Osteocyte (in vitro differentiated cells): ENCODE results near the gene DNAH1. TPM values are rescaled to one million over a fixed set of nuclear protein-coding genes. Genes with fewer than 3 reads are reported as not detected.

Source experiments
- DNase-seq: peaks from one replicate; pipeline ENCODE4 v3.0.0; 2021; ENCODE audit warnings: mixed read lengths; ENCODE audit not compliant: unreplicated experiment; ENCODE audit errors: extremely low spot score
- H3K27ac Mint-ChIP-seq: one replicate; pipeline ENCODE4 v1.8.0; 2021; ENCODE audit warnings: mild to moderate bottlenecking, mixed read lengths; ENCODE audit not compliant: unreplicated experiment
- H3K27me3 Mint-ChIP-seq: one replicate; pipeline ENCODE4 v1.8.0; 2021; ENCODE audit warnings: mixed read lengths; ENCODE audit not compliant: unreplicated experiment
- H3K36me3 Mint-ChIP-seq: one replicate; pipeline ENCODE4 v1.8.0; 2021; ENCODE audit warnings: mixed read lengths; ENCODE audit not compliant: unreplicated experiment
- H3K4me1 Mint-ChIP-seq: one replicate; pipeline ENCODE4 v1.8.0; 2021; ENCODE audit warnings: mixed read lengths; ENCODE audit not compliant: unreplicated experiment
- H3K4me3 Mint-ChIP-seq: one replicate; pipeline ENCODE4 v1.8.0; 2021; ENCODE audit warnings: mild to moderate bottlenecking, moderate library complexity, mixed read lengths; ENCODE audit not compliant: unreplicated experiment
- H3K9me3 Mint-ChIP-seq: one replicate; pipeline ENCODE4 v1.8.0; 2021; ENCODE audit warnings: mixed read lengths; ENCODE audit not compliant: unreplicated experiment
- CTCF ChIP-seq: fragments of 200-600 bp; sonication (generic); IDR thresholded peaks from 2 replicates; pipeline ENCODE4 v1.5.0; 2021; ENCODE audit warnings: antibody characterized with exemption, mild to moderate bottlenecking, moderate library complexity
- total RNA-seq: library from RNA; stranded (reverse); gene quantifications from 2 replicates; pipeline ENCODE4 v1.2.1, GENCODE V29; 2021

DNAH1 gene
- total RNA-seq, 1 donor from 2014 or later: 9.7 TPM

GRCh38 chr3:52357151-52358080, 41.3 kb downstream of the DNAH1 start:
- H3K36me3 Mint-ChIP-seq: peaks cover 7% of the 10 kb centered on the region
- no peaks in the 10 kb centered on the region for H3K9me3 Mint-ChIP-seq
- H3K4me1 Mint-ChIP-seq: no peaks in the 10 kb centered on the region
- H3K27ac Mint-ChIP-seq: no peak overlapping the region
- H3K27me3 Mint-ChIP-seq: no peaks in the 10 kb centered on the region
- no peak for TF ChIP-seq CTCF
- DNase-seq: no peak
- H3K4me3 Mint-ChIP-seq: no peak overlapping the region

GRCh38 chr3:52358362-52358940, 42.3 kb downstream of the DNAH1 start:
- no peak for DNase-seq
- Mint-ChIP-seq H3K27ac (no peak overlapping the region), H3K27me3 (no peaks in the 10 kb centered on the region), H3K4me1 (no peaks in the 10 kb centered on the region), H3K9me3 (no peaks in the 10 kb centered on the region), H3K4me3 (no peak overlapping the region), H3K36me3 (peaks cover 7% of the 10 kb centered on the region)
- no peak for TF ChIP-seq CTCF

- no peaks in the 10 kb centered on the region for H3K4me1 Mint-ChIP-seq
Measured at GRCh38 chr3:52359116-52359855, 43.2 kb downstream of the DNAH1 start.

GRCh38 chr3:52361011-52361410, 44.9 kb downstream of the DNAH1 start:
- no peak for TF ChIP-seq CTCF
- H3K4me3 Mint-ChIP-seq: no peak overlapping the region
- no peak for DNase-seq
- no peaks in the 10 kb centered on the region for H3K27me3 Mint-ChIP-seq
- H3K36me3 Mint-ChIP-seq: peaks cover 13% of the 10 kb centered on the region
- no peaks in the 10 kb centered on the region for H3K4me1 Mint-ChIP-seq
- H3K27ac Mint-ChIP-seq: no peak overlapping the region
- no peaks in the 10 kb centered on the region for H3K9me3 Mint-ChIP-seq

More at GRCh38 chr3:52359116-52359855, 43.2 kb downstream of the DNAH1 start:
- Mint-ChIP-seq H3K36me3 (peaks cover 14% of the 10 kb centered on the region), H3K27ac (no peak overlapping the region), H3K27me3 (no peaks in the 10 kb centered on the region), H3K4me3 (no peak overlapping the region), H3K9me3 (no peaks in the 10 kb centered on the region)
- no peak for DNase-seq
- no peak for TF ChIP-seq CTCF

GRCh38 chr3:52361454-52361853, 45.3 kb downstream of the DNAH1 start:
- Mint-ChIP-seq H3K36me3 (peaks cover 13% of the 10 kb centered on the region), H3K9me3 (no peaks in the 10 kb centered on the region), H3K27ac (no peak overlapping the region), H3K27me3 (no peaks in the 10 kb centered on the region), H3K4me1 (no peaks in the 10 kb centered on the region), H3K4me3 (no peak overlapping the region)
- TF ChIP-seq CTCF: no peak
- no peak for DNase-seq
